ENCODE measurements around the gene STN1.

DNA sequence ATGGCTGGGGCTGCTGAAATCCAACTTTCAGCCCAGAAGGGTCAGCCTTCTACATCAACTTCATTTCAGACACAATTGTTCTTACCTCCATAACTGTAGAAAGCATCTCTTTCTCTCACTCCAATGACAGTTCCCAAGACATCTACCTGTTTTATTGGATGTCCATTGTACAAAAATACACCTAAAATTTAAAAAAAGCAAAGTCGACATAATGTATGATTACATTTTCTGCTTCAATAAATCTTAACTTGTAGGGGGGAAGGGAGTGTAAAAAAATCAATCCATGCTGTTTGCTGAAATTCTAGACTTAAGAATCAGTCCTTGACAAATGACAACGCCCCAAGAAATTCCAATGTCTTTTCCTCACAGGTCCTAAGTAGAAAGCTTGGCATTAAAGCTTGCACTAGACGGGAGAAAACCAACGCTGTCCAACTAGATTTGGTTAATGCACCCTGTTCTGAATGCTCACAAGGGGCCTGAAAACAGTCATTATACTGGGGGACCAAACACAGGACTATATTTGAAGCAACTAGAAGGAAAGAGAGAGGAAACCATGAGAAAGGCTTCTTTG, 7.5 kb downstream of the STN1 start:
- TF ChIP-seq, protein P1, sequence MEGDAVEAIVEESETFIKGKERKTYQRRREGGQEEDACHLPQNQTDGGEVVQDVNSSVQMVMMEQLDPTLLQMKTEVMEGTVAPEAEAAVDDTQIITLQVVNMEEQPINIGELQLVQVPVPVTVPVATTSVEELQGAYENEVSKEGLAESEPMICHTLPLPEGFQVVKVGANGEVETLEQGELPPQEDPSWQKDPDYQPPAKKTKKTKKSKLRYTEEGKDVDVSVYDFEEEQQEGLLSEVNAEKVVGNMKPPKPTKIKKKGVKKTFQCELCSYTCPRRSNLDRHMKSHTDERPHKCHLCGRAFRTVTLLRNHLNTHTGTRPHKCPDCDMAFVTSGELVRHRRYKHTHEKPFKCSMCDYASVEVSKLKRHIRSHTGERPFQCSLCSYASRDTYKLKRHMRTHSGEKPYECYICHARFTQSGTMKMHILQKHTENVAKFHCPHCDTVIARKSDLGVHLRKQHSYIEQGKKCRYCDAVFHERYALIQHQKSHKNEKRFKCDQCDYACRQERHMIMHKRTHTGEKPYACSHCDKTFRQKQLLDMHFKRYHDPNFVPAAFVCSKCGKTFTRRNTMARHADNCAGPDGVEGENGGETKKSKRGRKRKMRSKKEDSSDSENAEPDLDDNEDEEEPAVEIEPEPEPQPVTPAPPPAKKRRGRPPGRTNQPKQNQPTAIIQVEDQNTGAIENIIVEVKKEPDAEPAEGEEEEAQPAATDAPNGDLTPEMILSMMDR (IDR thresholded peaks at IDR 0.05) = no peak
- TF ChIP-seq POLR2A (IDR thresholded peaks at IDR 0.05) = no peak
